Forelimb muscle (tissue), 1 donor: ENCODE measurements around the gene PHETA1. TPM values are rescaled to one million over a fixed set of nuclear protein-coding genes. Genes with fewer than 3 reads are reported as not detected.

ENCODE experiments used
- DNase-seq: peaks from one replicate; pipeline ENCODE4 v3.0.0-alpha.2; 2013; ENCODE audit warnings: low read depth
- polyA plus RNA-seq: library from polyadenylated mRNA; unstranded; fragments of 120-200 nt; gene quantifications from one replicate; pipeline ENCODE4 v1.2.1, GENCODE V29; 2013; ENCODE audit not compliant: insufficient read length

Gene PHETA1
- polyA plus RNA-seq, 1 donor = 8.1 TPM

GRCh38 chr12:111322336-111323250 is 46.3 kb downstream of the PHETA1 start:
- no peak for DNase-seq

DNA sequence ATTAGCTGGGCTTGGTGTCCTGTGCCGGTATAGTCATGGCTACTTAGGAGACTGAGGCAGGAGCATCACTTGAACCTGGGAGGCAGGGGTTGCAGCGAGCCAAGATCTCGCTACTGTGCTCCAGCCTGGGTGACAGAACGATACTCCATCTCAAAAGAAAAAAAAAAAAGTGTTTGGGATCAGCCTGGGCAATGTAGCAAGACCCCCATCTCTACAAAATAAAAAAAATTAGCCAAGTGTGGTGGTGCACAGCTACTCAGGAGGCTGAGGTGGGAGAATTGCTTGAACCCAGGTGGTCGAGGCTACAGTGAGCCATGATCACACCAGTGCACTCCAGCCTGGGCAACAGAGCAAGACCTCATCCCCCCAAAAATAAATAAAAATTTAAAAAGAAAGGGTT is 47.6 kb downstream of the PHETA1 start:
- DNase-seq = no peak

- no peak for DNase-seq
Measured at GRCh38 chr12:111320258-111321050, 48.4 kb downstream of the PHETA1 start.

DNA sequence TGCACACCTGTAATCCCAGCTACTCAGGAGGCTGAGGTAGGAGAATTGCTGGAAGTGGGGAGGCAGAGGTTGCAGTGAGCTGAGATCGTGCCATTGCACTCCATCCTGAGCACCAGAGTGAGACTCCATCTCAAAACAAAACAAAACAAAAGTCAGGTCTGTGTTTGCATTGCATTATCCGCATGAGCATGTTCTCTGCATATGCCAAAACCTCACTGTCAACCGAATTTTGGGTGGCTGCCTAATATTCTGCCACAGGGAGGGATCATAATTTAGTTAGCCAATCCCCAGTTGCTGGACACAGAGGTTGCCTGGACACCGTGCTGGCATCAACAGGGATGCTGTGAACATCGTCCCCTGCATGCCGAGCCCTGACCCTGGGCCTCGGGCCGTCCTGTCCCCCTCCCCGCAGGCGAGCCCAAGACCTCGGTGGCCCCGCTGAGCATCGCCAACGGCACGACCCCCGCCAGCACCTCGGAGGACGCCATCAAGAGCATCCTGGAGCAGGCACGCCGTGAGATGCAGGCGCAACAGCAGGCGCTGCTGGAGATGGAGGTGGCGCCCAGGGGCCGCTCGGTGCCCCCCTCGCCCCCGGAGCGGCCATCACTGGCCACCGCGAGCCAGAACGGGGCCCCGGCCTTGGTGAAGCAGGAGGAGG is 49.2 kb downstream of the PHETA1 start:
- no peak for DNase-seq

- no peak for DNase-seq
Measured at GRCh38 chr12:111318450-111318849, 50.4 kb downstream of the PHETA1 start.

DNA sequence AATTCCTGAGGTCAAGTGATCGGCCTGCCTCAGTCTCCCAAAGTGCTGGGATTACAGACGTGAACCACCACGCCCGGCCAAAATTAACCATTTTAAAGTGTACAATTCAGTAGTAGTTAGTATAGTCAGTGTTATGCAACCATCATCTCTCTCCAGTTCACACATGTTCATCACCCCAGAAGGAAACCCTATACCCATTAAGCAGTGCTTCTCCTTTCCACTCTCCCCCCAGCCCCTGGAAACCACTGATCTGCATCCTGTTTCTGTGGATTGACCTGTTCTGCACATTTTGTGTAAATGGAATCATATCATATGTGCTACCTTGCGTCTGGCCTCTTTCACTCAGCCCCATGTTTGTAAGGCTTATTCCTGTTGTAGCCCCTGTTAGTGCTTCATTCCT is 52.2 kb downstream of the PHETA1 start:
- DNase-seq = no peak

- DNase-seq = no peak
Measured at GRCh38 chr12:111314953-111315539, 53.8 kb downstream of the PHETA1 start.

DNA sequence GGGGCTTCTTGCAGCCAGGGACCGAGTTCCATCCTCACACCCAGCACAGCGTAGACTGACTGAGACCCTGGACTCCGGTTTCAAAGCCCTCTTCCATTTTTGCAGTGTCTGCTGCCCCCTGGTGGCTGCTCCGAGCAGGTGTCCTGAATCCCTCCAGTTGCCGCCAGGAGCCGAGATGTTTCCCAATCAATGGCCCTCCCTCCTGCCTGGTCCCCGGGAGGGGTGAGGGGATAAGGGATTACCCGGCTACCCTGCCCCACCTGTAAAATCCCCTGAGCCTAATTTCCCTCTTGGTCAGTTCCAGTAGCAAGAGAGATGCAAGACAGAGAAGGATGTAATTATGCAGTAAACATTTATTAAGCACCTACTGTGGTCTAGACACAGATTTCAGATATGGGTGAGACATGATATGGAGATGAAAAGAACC is 55.0 kb downstream of the PHETA1 start:
- DNase-seq = no peak

DNA sequence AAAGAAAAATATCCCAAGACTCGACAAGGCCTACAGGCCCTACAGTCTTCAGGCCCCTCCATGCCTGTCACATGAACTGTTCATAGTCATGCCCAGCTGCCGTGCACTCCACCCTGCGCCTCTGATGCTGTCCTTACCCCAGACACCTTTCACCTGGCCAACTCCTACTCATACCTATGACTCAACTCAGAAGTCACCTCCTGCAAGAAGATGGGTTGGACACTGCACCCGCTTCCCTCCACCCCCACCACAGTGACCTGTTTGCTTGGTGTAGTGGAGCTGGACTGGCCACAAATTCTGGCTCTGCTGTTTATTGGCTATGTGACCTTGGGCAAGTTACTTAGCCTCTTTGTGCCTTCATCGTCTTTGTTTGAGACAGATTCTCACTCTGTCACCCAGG is 56.2 kb downstream of the PHETA1 start:
- DNase-seq = no peak

DNA sequence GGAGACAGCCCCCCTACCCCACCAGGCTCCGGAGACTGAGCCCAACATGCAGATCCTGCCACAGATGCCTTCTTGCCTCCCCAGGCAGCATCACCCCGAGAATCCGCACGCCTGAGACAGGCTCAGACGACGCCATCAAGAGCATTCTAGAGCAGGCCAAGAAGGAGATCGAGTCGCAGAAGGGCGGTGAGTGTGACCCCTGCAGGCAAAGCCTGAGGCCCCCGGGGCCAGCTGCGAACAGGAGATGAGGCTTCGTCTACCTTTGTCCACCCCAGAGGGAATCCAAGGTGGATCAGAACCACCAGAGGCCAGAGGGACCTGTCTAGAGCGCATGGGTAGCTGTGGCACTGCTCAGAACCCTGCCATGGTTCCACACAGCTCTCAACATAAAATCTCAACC is 56.9 kb downstream of the PHETA1 start:
- DNase-seq = no peak

DNA sequence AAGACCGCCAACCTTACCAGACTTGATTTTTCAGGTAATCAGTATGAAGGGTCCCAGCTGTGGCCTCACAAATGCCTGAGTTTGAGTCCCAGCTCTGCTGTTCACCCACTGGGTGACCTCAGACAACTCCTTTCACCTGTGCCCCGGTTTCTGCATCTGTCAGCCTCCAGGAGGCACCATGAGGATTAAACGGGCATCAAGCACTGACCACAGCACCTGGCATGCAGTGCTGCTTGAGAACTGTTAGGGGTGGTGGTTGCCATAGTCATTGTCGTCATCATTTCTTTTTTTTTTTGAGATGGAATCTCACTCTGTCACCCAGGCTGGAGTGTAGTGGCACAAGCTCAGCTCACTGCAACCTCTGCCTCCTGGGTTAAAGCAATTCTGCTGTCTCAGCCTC is 57.9 kb downstream of the PHETA1 start:
- no peak for DNase-seq

Other genes starting within 250 kb of the PHETA1 start
- gene SH2B3, start 36.8 kb upstream of the PHETA1 start, polyA plus RNA-seq = 12.9 TPM
- 50.2 TPM for gene ATXN2, start 230.2 kb upstream of the PHETA1 start, polyA plus RNA-seq